K562 (cell line): ENCODE measurements around the gene LHPP. TPM values are rescaled to one million over a fixed set of nuclear protein-coding genes. Genes with fewer than 3 reads are reported as not detected.
A peak's percentile ranks its signal among the peaks of the same experiment; 100 is the strongest.

Source experiments
- CAMTA2 ChIP-seq: fragments of 250-450 bp; sonication (Bioruptor Pico); conservative IDR thresholded peaks from 2 replicates; pipeline ENCODE4 v1.5.1; 2022
- FOXJ3 ChIP-seq: sonication (generic); formaldehyde crosslinking; IDR thresholded peaks from 2 replicates; pipeline ENCODE4 v1.4.0; 2020; ENCODE audit warnings: mild to moderate bottlenecking, missing genetic modification reagents
- GABPB2 ChIP-seq: fragments of 250-450 bp; sonication (Bioruptor Pico); conservative IDR thresholded peaks from 2 replicates; pipeline ENCODE4 v1.5.1; 2021; ENCODE audit warnings: mild to moderate bottlenecking
- GATA2 ChIP-seq: sonication (generic); formaldehyde crosslinking; IDR thresholded peaks from 2 replicates; pipeline ENCODE4 v1.4.0; 2020; ENCODE audit warnings: mild to moderate bottlenecking, missing genetic modification reagents
- GATAD2A ChIP-seq: fragments of 450-650 bp; IDR thresholded peaks from 2 replicates; pipeline ENCODE4 v1.6.1; 2017
- HCFC1 ChIP-seq: IDR thresholded peaks from 2 replicates; pipeline ENCODE4 v1.6.1; 2012; ENCODE audit warnings: low read depth, low read length, improper control_type of control experiment
- HDGF ChIP-seq: fragments of 450-650 bp; IDR thresholded peaks from 2 replicates; pipeline ENCODE4 v1.6.1; 2016
- IRF2 ChIP-seq: sonication (generic); formaldehyde crosslinking; IDR thresholded peaks from 2 replicates; pipeline ENCODE4 v1.8.1; 2022; ENCODE audit warnings: mild to moderate bottlenecking, missing genetic modification reagents
- MYNN ChIP-seq, 2 experiments: sonication (generic); formaldehyde crosslinking in 1 of 2; IDR thresholded peaks; 2 replicates each; pipeline versions ENCODE4 v1.5.0 to v1.6.1; 2016 to 2020; ENCODE audit warnings: antibody characterized with exemption in 1 of 2, missing genetic modification reagents in 1 of 2
- RFX5 ChIP-seq: IDR thresholded peaks from 2 replicates; pipeline ENCODE4 v1.6.1; 2011; ENCODE audit warnings: low read depth, mild to moderate bottlenecking, improper control_type of control experiment, low read length
- RHOXF2B ChIP-seq: fragments of 250-450 bp; sonication (Bioruptor Pico); conservative IDR thresholded peaks from 2 replicates; pipeline ENCODE4 v1.5.1; 2021
- RNF2 ChIP-seq: sonication (generic); IDR thresholded peaks from 2 replicates; pipeline ENCODE4 v1.6.1; 2016
- SAP30 ChIP-seq: fragments of 200-600 bp; sonication (generic); IDR thresholded peaks from 2 replicates; pipeline ENCODE4 v1.6.1; 2012; ENCODE audit warnings: borderline replicate concordance, low read depth, mild to moderate bottlenecking, moderate library complexity, low read length, control low read depth, inconsistent platforms; ENCODE audit not compliant: insufficient read depth, poor library complexity, severe bottlenecking
- SIX5 ChIP-seq, 2 experiments: IDR thresholded peaks; 2 replicates each; pipeline ENCODE4 v1.6.1; 2011; ENCODE audit warnings: low read length in 2 of 2, borderline replicate concordance in 1 of 2, low read depth in 1 of 2, mild to moderate bottlenecking in 1 of 2, moderate library complexity in 1 of 2; ENCODE audit not compliant: insufficient read depth in 1 of 2
- ZBTB7A ChIP-seq: IDR thresholded peaks from 2 replicates; pipeline ENCODE4 v1.6.1; 2011; ENCODE audit warnings: low read depth, mild to moderate bottlenecking, low read length, moderate library complexity, borderline replicate concordance; ENCODE audit not compliant: control insufficient read depth
- ZNF263 ChIP-seq: sonication (generic); formaldehyde crosslinking; IDR thresholded peaks from 2 replicates; pipeline ENCODE4 v1.8.0; 2022; ENCODE audit warnings: mild to moderate bottlenecking, missing genetic modification reagents, borderline replicate concordance
- ZNF830 ChIP-seq: fragments of 250-450 bp; sonication (Bioruptor Pico); IDR thresholded peaks from 2 replicates; pipeline ENCODE4 v1.5.0; 2021; ENCODE audit warnings: mild to moderate bottlenecking
- polyA plus RNA-seq, 8 experiments: library from polyadenylated mRNA; depleted of rRNA in 4 of 8; stranded (reverse) in 5 of 8; unstranded in 3 of 8; fragments of >200 nt; fragmentation: Nextera tagmentation in 2 of 8; fragmentation: Illumina TruSeq in 1 of 8; extraction: Ambion mirVana in 2 of 8; extraction: Trizol in 1 of 8; gene quantifications; 2 replicates each; pipeline versions ENCODE4 v1.2.1 to v1.2.3, GENCODE V29; 2011 to 2014; ENCODE audit warnings: inconsistent platforms in 1 of 8, missing spikeins in 1 of 8
- total RNA-seq, 7 experiments: library from RNA; depleted of rRNA in 6 of 7; stranded (reverse); fragments of >200 nt in 6 of 7; fragmentation: Illumina TruSeq in 2 of 7; extraction: Trizol in 2 of 7; gene quantifications; 2 replicates each; pipeline versions ENCODE4 v1.2.1 to v1.2.3, GENCODE V29; 2011 to 2021; ENCODE audit warnings: low replicate concordance in 1 of 7
- TF ChIP-seq, protein P1 (sequence below): sonication (generic); formaldehyde crosslinking; IDR thresholded peaks from 2 replicates; pipeline ENCODE4 v1.8.0; 2022; ENCODE audit warnings: mild to moderate bottlenecking, missing genetic modification reagents
- TF ChIP-seq, protein P2 (sequence below): fragments of 250-450 bp; sonication (Bioruptor Pico); IDR thresholded peaks from 2 replicates; pipeline ENCODE4 v1.4.0; 2020; ENCODE audit warnings: mild to moderate bottlenecking
- TF ChIP-seq, protein P3 (sequence below), 2 experiments: IDR thresholded peaks; 2 replicates each; pipeline ENCODE4 v1.6.1; 2011; ENCODE audit warnings: borderline replicate concordance in 1 of 2, control low read depth in 1 of 2, low read depth in 1 of 2, low read length in 1 of 2, mild to moderate bottlenecking in 1 of 2, mixed read lengths in 1 of 2, moderate library complexity in 1 of 2; ENCODE audit not compliant: insufficient read depth in 1 of 2, insufficient read length in 1 of 2, poor library complexity in 1 of 2, severe bottlenecking in 1 of 2; ENCODE audit errors: extremely low read depth in 1 of 2
- TF ChIP-seq, protein P4 (sequence below): IDR thresholded peaks from 3 replicates; pipeline ENCODE4 v1.6.1; 2011; ENCODE audit warnings: borderline replicate concordance, mild to moderate bottlenecking, moderate library complexity; ENCODE audit not compliant: insufficient read length; ENCODE audit errors: extremely low read depth

LHPP gene
- total and polyA plus RNA-seq, 9 of the 15 experiments (the other 6 are each of a cell fraction or from before 2014, with no cell fraction given): 0.34 to 7.4 (median 3.0) TPM

DNA sequence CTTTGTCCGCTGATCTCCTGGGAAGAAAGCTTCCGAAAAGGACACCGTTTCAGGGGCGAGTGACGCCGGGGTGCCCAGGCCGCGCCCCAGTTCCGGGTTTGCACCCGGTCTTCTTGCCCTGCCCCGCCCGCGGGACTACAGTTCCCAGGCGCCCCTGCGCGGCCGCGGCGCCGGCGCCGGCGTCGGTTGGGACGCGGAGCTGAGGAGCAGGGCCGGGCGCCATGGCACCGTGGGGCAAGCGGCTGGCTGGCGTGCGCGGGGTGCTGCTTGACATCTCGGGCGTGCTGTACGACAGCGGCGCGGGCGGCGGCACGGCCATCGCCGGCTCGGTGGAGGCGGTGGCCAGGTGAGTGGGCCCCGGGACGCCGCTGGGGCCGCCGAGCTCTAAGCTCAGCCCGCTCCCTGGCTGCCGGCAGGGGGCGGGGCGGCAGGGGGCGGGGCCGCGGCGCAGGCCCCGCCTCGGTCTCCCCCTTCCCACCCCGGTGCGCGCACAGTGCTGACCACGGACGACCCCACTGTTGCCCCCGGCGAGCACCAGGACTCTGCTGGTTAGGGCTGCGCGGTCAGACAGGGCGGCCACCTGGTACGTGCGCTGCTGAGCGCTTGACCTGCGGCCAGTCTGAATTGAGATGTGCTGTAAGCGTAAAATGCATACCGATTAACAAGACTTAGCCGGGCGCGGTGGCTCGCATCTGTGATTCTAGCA, at the start of gene LHPP (continued):
- TF ChIP-seq MYNN (IDR thresholded peaks at IDR 0.05) (no peak), MYNN (CRISPR knock-in tag; IDR thresholded peaks at IDR 0.05) (no peak), FOXJ3 (CRISPR knock-in tag) (no peak), IRF2 (CRISPR knock-in tag) (no peak), ZBTB7A (peak; percentile 53; the same call in 1 of the 2 replicates), GATAD2A (no peak), RNF2 (no peak), RFX5 (no peak), HCFC1 (peak; percentile 93), SAP30 (no peak), SIX5 (IDR thresholded peaks at IDR 0.05; ENCODE audit: borderline replicate concordance in 1 of 2, insufficient read depth in 1 of 2, low read depth in 1 of 2, low read length in 2 of 2) (peak; percentile 73), ZNF263 (no peak), RHOXF2B (CRISPR knock-in tag) (no peak), ZNF830 (CRISPR knock-in tag) (no peak), GATA2 (CRISPR knock-in tag) (no peak), HDGF (no peak), CAMTA2 (CRISPR knock-in tag) (no peak), GABPB2 (CRISPR knock-in tag) (no peak)
- TF ChIP-seq, protein P1, sequence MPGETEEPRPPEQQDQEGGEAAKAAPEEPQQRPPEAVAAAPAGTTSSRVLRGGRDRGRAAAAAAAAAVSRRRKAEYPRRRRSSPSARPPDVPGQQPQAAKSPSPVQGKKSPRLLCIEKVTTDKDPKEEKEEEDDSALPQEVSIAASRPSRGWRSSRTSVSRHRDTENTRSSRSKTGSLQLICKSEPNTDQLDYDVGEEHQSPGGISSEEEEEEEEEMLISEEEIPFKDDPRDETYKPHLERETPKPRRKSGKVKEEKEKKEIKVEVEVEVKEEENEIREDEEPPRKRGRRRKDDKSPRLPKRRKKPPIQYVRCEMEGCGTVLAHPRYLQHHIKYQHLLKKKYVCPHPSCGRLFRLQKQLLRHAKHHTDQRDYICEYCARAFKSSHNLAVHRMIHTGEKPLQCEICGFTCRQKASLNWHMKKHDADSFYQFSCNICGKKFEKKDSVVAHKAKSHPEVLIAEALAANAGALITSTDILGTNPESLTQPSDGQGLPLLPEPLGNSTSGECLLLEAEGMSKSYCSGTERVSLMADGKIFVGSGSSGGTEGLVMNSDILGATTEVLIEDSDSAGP: no peak
- TF ChIP-seq, protein P2, sequence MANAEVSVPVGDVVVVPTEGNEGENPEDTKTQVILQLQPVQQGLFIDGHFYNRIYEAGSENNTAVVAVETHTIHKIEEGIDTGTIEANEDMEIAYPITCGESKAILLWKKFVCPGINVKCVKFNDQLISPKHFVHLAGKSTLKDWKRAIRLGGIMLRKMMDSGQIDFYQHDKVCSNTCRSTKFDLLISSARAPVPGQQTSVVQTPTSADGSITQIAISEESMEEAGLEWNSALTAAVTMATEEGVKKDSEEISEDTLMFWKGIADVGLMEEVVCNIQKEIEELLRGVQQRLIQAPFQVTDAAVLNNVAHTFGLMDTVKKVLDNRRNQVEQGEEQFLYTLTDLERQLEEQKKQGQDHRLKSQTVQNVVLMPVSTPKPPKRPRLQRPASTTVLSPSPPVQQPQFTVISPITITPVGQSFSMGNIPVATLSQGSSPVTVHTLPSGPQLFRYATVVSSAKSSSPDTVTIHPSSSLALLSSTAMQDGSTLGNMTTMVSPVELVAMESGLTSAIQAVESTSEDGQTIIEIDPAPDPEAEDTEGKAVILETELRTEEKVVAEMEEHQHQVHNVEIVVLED (CRISPR knock-in tag): peak; percentile 90
- TF ChIP-seq, protein P3, sequence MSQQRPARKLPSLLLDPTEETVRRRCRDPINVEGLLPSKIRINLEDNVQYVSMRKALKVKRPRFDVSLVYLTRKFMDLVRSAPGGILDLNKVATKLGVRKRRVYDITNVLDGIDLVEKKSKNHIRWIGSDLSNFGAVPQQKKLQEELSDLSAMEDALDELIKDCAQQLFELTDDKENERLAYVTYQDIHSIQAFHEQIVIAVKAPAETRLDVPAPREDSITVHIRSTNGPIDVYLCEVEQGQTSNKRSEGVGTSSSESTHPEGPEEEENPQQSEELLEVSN (IDR thresholded peaks at IDR 0.05; ENCODE audit: borderline replicate concordance in 1 of 2, extremely low read depth in 1 of 2, insufficient read depth in 1 of 2, insufficient read length in 1 of 2, low read depth in 1 of 2, low read length in 1 of 2, poor library complexity in 1 of 2, severe bottlenecking in 1 of 2): no peak
- TF ChIP-seq, protein P4, sequence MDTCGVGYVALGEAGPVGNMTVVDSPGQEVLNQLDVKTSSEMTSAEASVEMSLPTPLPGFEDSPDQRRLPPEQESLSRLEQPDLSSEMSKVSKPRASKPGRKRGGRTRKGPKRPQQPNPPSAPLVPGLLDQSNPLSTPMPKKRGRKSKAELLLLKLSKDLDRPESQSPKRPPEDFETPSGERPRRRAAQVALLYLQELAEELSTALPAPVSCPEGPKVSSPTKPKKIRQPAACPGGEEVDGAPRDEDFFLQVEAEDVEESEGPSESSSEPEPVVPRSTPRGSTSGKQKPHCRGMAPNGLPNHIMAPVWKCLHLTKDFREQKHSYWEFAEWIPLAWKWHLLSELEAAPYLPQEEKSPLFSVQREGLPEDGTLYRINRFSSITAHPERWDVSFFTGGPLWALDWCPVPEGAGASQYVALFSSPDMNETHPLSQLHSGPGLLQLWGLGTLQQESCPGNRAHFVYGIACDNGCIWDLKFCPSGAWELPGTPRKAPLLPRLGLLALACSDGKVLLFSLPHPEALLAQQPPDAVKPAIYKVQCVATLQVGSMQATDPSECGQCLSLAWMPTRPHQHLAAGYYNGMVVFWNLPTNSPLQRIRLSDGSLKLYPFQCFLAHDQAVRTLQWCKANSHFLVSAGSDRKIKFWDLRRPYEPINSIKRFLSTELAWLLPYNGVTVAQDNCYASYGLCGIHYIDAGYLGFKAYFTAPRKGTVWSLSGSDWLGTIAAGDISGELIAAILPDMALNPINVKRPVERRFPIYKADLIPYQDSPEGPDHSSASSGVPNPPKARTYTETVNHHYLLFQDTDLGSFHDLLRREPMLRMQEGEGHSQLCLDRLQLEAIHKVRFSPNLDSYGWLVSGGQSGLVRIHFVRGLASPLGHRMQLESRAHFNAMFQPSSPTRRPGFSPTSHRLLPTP: no peak
